AG10803 (cell line): Measurements from ENCODE around the gene DISP3.

Source experiments
- DNase-seq: peaks from one replicate; pipeline ENCODE4 v3.0.0; 2010; ENCODE audit warnings: low read depth
- H3K4me3 ChIP-seq: 2 replicates; pipeline ENCODE4 v1.5.1; 2011; ENCODE audit warnings: mild to moderate bottlenecking, low read length, control low read depth
- CTCF ChIP-seq: conservative IDR thresholded peaks from 2 replicates; pipeline ENCODE4 v1.5.1; 2011; ENCODE audit warnings: mild to moderate bottlenecking, low read length, control low read depth, inconsistent platforms

DISP3 gene

GRCh38 chr1:11535761-11536572 is 57.0 kb downstream of the DISP3 start:
- DNase-seq = no peak
- no peak for TF ChIP-seq CTCF
- no peak overlapping the region for H3K4me3 ChIP-seq

- no peak overlapping the region for H3K4me3 ChIP-seq
- TF ChIP-seq CTCF = no peak
- DNase-seq = no peak
These were observed 57.8 kb downstream of the DISP3 start for GRCh38 chr1:11536573-11537379.

- H3K4me3 ChIP-seq = no peak overlapping the region
- DNase-seq = no peak
- TF ChIP-seq CTCF = no peak
These were observed 58.4 kb downstream of the DISP3 start for GRCh38 chr1:11537380-11537764.

GRCh38 chr1:11537854-11538591 is 59.1 kb downstream of the DISP3 start:
- no peak for DNase-seq
- TF ChIP-seq CTCF = no peak
- no peak overlapping the region for H3K4me3 ChIP-seq

- no peak for TF ChIP-seq CTCF
- DNase-seq = no peak
- no peak overlapping the region for H3K4me3 ChIP-seq
These were observed 59.9 kb downstream of the DISP3 start for GRCh38 chr1:11538886-11539285.

GRCh38 chr1:11539850-11540772 is 61.2 kb downstream of the DISP3 start:
- no peak for DNase-seq
- no peak for TF ChIP-seq CTCF
- no peak overlapping the region for H3K4me3 ChIP-seq
